Measurements from ENCODE around the gene BCL2L1.
"Not testable (repeated sequence)": the region's sequence is repeated elsewhere in the genome, so short reads cannot be mapped to it uniquely, and the experiment has no call there.

The BCL2L1 gene

GRCh38 chr20:31633339-31633914 lies 89.2 kb downstream of the BCL2L1 start:
- peaks cover 0 to 4% (median 2%) of the 10 kb centered on the region in 4 donors for H3K4me1 ChIP-seq
- H3K36me3 ChIP-seq, result no peaks in the 10 kb centered on the region
- TF ChIP-seq CTCF (IDR thresholded peaks at IDR 0.05), result no peak
- no peak overlapping the region for H3K4me3 ChIP-seq
- H3K9me3 ChIP-seq, result no peaks in the 10 kb centered on the region
- H3K27ac ChIP-seq, result no peak overlapping the region
- peaks cover 0 to 14% of the 10 kb centered on the region in 2 donors for H3K27me3 ChIP-seq
- intact Hi-C loops (cut with DNase I; ENCODE audit: low total_unique reads), result no loop called here
- DNase-seq, result no peak

- peaks cover 0 to 2% (median 1%) of the 10 kb centered on the region in 4 donors for H3K4me1 ChIP-seq
- no peak for DNase-seq
- H3K36me3 ChIP-seq, result no peaks in the 10 kb centered on the region
- peaks cover 0 to 7% of the 10 kb centered on the region in 2 donors for H3K27me3 ChIP-seq
- no peak overlapping the region for H3K4me3 ChIP-seq
- intact Hi-C loops (cut with DNase I; ENCODE audit: low total_unique reads), result no loop called here
- H3K27ac ChIP-seq, result no peak overlapping the region
- no peaks in the 10 kb centered on the region for H3K9me3 ChIP-seq
- no peak for TF ChIP-seq CTCF (IDR thresholded peaks at IDR 0.05)
Observed at GRCh38 chr20:31632548-31633338, 89.9 kb downstream of the BCL2L1 start.

GRCh38 chr20:31630187-31630790 lies 92.4 kb downstream of the BCL2L1 start:
- Histone ChIP-seq H3K9me3 (no peaks in the 10 kb centered on the region), H3K4me3 (no peak overlapping the region), H3K27ac (no peak overlapping the region), H3K27me3 (no peaks in the 10 kb centered on the region), H3K4me1 (no peaks in the 10 kb centered on the region), H3K36me3 (no peaks in the 10 kb centered on the region)
- DNase-seq, result no peak
- no peak for TF ChIP-seq CTCF (IDR thresholded peaks at IDR 0.05)
- intact Hi-C loops (cut with DNase I; ENCODE audit: low total_unique reads), result no loop called here

DNA sequence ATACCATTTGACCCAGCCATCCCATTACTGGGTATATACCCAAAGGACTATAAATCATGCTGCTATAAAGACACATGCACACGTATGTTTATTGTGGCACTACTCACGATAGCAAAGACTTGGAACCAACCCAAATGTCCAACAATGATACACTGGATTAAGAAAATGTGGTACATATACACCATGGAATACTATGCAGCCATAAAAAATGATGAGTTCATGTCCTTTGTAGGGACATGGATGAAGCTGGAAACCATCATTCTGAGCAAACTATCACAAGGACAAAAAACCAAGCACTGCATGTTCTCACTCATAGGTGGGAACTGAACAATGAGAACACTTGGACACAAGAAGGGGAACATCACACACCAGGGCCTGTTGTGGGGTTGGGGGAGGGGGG lies 94.6 kb downstream of the BCL2L1 start:
- H3K36me3 ChIP-seq; DNase-seq; H3K4me3 ChIP-seq; H3K27ac ChIP-seq; H3K27me3 ChIP-seq; intact Hi-C loops (cut with DNase I; ENCODE audit: low total_unique reads); H3K4me1 ChIP-seq; H3K9me3 ChIP-seq: not testable (repeated sequence)

DNA sequence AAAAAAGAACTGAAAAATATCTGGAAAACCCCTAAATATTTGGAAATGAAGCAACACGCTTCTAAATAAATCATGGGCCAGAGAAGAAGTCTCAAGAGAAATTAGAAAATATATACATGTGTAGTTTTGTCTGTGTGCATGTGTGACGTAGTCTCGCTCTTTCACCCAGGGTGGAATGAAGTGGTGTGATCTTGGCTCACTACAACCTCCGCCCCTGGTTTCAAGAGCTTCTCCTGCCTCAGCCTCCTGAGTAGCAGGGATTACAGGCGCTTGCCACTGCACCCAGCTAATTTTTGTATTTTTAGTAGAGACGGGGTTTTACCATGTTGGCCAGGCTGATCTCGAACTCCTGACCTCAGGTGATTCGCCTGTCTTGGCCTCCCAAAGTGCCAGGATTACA lies 96.1 kb downstream of the BCL2L1 start:
- H3K36me3 ChIP-seq; H3K4me3 ChIP-seq; H3K27me3 ChIP-seq; H3K27ac ChIP-seq; intact Hi-C loops (cut with DNase I; ENCODE audit: low total_unique reads); DNase-seq; H3K9me3 ChIP-seq: not testable (repeated sequence)
- H3K4me1 ChIP-seq, result peaks cover 0 to 17% (median 10%) of the 10 kb centered on the region in 4 donors

DNA sequence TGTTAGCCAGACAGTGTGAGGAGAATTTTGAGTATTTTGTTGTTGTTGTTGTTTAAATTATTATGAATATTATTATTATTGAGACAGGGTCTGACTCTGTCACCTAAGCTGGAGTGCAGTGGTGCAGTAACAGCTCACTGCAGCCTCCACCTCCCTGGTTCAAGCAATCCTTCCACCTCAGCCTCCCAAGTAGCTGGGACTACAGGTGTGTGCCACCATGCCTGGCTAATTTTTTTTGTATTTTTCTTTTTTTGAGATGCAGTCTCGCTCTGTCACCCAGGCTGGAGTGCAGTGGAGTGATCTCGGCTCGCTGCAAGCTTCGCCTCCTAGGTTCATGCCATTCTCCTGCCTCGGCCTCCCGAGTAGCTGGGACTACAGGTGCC lies 99.6 kb downstream of the BCL2L1 start:
- DNase-seq; intact Hi-C loops (cut with DNase I; ENCODE audit: low total_unique reads); H3K27ac ChIP-seq; H3K9me3 ChIP-seq; H3K27me3 ChIP-seq; H3K36me3 ChIP-seq; H3K4me3 ChIP-seq: not testable (repeated sequence)
- peaks cover 0 to 17% (median 10%) of the 10 kb centered on the region in 4 donors for H3K4me1 ChIP-seq

GRCh38 chr20:31620246-31620645 lies 102.4 kb downstream of the BCL2L1 start:
- no peaks in the 10 kb centered on the region for H3K36me3 ChIP-seq
- H3K4me3 ChIP-seq, result no peak overlapping the region
- no peaks in the 10 kb centered on the region for H3K9me3 ChIP-seq
- peaks cover 0 to 17% (median 10%) of the 10 kb centered on the region in 4 donors for H3K4me1 ChIP-seq
- no peaks in the 10 kb centered on the region for H3K27me3 ChIP-seq
- DNase-seq, result no peak
- intact Hi-C loops (cut with DNase I; ENCODE audit: low total_unique reads), result no loop called here
- TF ChIP-seq CTCF (IDR thresholded peaks at IDR 0.05), result no peak
- no peak overlapping the region for H3K27ac ChIP-seq
